ENCODE measurements around the gene EPHB2. TPM values are rescaled to one million over a fixed set of nuclear protein-coding genes. Genes with fewer than 3 reads are reported as not detected.

The EPHB2 gene
- total RNA-seq, 1 experiment from 2014 or later: 18.5 TPM

GRCh38 chr1:22738069-22738435 lies 27.4 kb downstream of the EPHB2 start:
- ATAC-seq (no peak), DNase-seq (ENCODE audit: low spot score) (no peak)
- 0 out of 2 replicates have a peak, but pooled peaks cover 3% of the 10 kb centered on the region for H3K4me1 Mint-ChIP-seq
- no peak overlapping the region for H3K4me3 Mint-ChIP-seq
- POLR2A ChIA-PET: no interaction called here
- H3K27me3 Mint-ChIP-seq (ENCODE audit: low read depth): no peaks in the 10 kb centered on the region
- CTCF ChIA-PET: interaction anchor here (1.2 to 3.8 kb wide), 2 partner anchors 33 to 69 kb away, joined by 3 to 17 read pairs; no protein-coding TSS in a partner anchor
- H3K36me3 Mint-ChIP-seq: no peaks in the 10 kb centered on the region
- H3K27ac Mint-ChIP-seq: no peak overlapping the region
- TF ChIP-seq CREM (CRISPR knock-in tag; IDR thresholded peaks at IDR 0.05) (no peak), ZNF281 (CRISPR knock-in tag; IDR thresholded peaks at IDR 0.05) (no peak), HMGA2 (CRISPR knock-in tag; IDR thresholded peaks at IDR 0.05) (no peak), ZNF232 (CRISPR knock-in tag; IDR thresholded peaks at IDR 0.05) (no peak), ZNF396 (CRISPR knock-in tag; IDR thresholded peaks at IDR 0.05; ENCODE audit: borderline replicate concordance) (no peak), EMX1 (CRISPR knock-in tag; IDR thresholded peaks at IDR 0.05) (no peak), ZNF423 (CRISPR knock-in tag; IDR thresholded peaks at IDR 0.05) (no peak), ZNF425 (CRISPR knock-in tag; conservative IDR thresholded peaks at IDR 0.05) (no peak), ZBTB43 (CRISPR knock-in tag; IDR thresholded peaks at IDR 0.05) (no peak), MLX (CRISPR knock-in tag; IDR thresholded peaks at IDR 0.05) (no peak), ZNF512 (CRISPR knock-in tag; IDR thresholded peaks at IDR 0.05; ENCODE audit: borderline replicate concordance) (no peak), CREB1 (CRISPR knock-in tag; IDR thresholded peaks at IDR 0.05) (no peak), GRHL2 (CRISPR knock-in tag; IDR thresholded peaks at IDR 0.05; ENCODE audit: insufficient replicate concordance, severe bottlenecking) (no peak), FOXP1 (CRISPR knock-in tag; IDR thresholded peaks at IDR 0.05; ENCODE audit: borderline replicate concordance) (no peak), RORB (CRISPR knock-in tag; IDR thresholded peaks at IDR 0.05) (no peak), TCF7 (CRISPR knock-in tag; IDR thresholded peaks at IDR 0.05; ENCODE audit: low read depth) (no peak), ZMAT4 (CRISPR knock-in tag; IDR thresholded peaks at IDR 0.05) (no peak), ATF1 (CRISPR knock-in tag; IDR thresholded peaks at IDR 0.05) (no peak), MAX (CRISPR knock-in tag; IDR thresholded peaks at IDR 0.05) (no peak)
- no peaks in the 10 kb centered on the region for H3K9me3 Mint-ChIP-seq
